ENCODE data around the gene ARSA. TPM values are rescaled to one million over a fixed set of nuclear protein-coding genes. Genes with fewer than 3 reads are reported as not detected.

The ARSA gene
- total and polyA plus RNA-seq, 11 donors, result 16.7 to 40.5 (median 26.1) TPM

DNA sequence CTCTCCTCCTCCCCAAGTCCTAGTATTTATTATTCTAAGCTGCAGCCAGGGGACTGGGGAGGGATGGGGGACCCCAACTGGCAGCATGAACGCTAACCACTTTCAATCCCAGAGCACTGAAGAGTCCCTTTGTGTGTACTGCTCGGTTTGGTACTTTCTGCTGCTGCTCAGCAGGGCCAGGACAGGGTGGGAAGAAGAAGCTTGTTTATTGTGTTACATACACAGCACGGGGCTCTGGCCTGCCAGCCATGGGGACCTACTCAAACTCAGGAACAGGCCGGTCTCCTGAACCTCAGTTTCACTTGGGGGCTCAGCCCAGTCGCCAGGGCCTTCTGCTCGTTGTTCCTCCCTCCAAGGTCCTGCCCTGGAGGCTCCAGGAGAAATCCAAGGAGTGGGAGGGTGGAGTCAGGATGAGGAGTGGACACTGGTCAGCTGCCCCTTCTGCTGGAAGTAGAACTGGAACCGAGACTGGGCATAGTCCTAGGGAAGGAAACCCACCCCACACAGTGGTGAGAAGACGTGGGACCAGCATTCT lies 49.1 kb downstream of the ARSA start:
- intact Hi-C loops (cut with DNase I), result loop anchor here in 2 of 10 donors (5.0 kb wide), 1 partner anchor 38 kb away; no protein-coding TSS in a partner anchor
- H3K27me3 ChIP-seq, result no peaks in the 10 kb centered on the region
- WGBS, 4 donors, result 43 to 60% (median 53%) methylated on average over 8 of the region's 8 CpGs
- DNase-seq, result no peak
- peak overlapping the region; percentile 81 to 100 (median 97) for H3K27ac ChIP-seq
- no peaks in the 10 kb centered on the region for H3K9me3 ChIP-seq
- H3K4me1 ChIP-seq, result peaks cover 3 to 83% (median 35%) of the 10 kb centered on the region in 12 donors
- H3K4me3 ChIP-seq, result peak overlapping the region in 5 of 12 donors; percentile 57 to 73 (median 60)
- peaks cover 0 to 45% (median 26%) of the 10 kb centered on the region in 9 donors for H3K36me3 ChIP-seq
- no peak for ATAC-seq
- TF ChIP-seq POLR2A (IDR thresholded peaks at IDR 0.05) (no peak), CTCF (IDR thresholded peaks at IDR 0.05) (no peak)

- Histone ChIP-seq H3K36me3 (peaks cover 0 to 52% (median 32%) of the 10 kb centered on the region in 9 donors), H3K4me1 (peaks cover 0 to 82% (median 30%) of the 10 kb centered on the region in 12 donors), H3K27me3 (no peaks in the 10 kb centered on the region), H3K27ac (peak within 1 kb of the TSS; percentile 81 to 100 (median 97)), H3K9me3 (no peaks in the 10 kb centered on the region), H3K4me3 (peak within 1 kb of the TSS; percentile 22 to 73 (median 56))
- TF ChIP-seq POLR2A (IDR thresholded peaks at IDR 0.05) (peak; percentile 31 to 60), CTCF (IDR thresholded peaks at IDR 0.05) (peak in 7 of 12 donors; percentile 9 to 43 (median 21))
- intact Hi-C loops (cut with DNase I), result loop anchor here in 2 of 10 donors (5.0 kb wide), 1 partner anchor 39 kb away; no protein-coding TSS in a partner anchor
- 19 to 25% (median 22%) methylated on average over 13 to 63 of the region's 63 CpGs for WGBS, 4 donors
- DNase-seq (peak in 4 of 5 donors; percentile 68 to 87 (median 78)), ATAC-seq (peak; percentile 1 to 36 (median 28))
Measured at GRCh38 chr22:50577987-50578775, 49.8 kb downstream of the ARSA start, which contains the start of gene CPT1B. Gene CPT1B (minus strand): TSS chr22:50578427. CDS start chr22:50577915, 512 bp downstream.

- no peak for TF ChIP-seq POLR2A (IDR thresholded peaks at IDR 0.05)
- no peak for TF ChIP-seq CTCF (IDR thresholded peaks at IDR 0.05)
- Histone ChIP-seq H3K9me3 (no peaks in the 10 kb centered on the region), H3K4me3 (peak overlapping the region in 11 of 12 donors; percentile 44 to 73 (median 57)), H3K27me3 (no peaks in the 10 kb centered on the region), H3K4me1 (peaks cover 0 to 82% (median 28%) of the 10 kb centered on the region in 12 donors), H3K36me3 (peaks cover 0 to 56% (median 37%) of the 10 kb centered on the region in 9 donors), H3K27ac (peak overlapping the region; percentile 81 to 100 (median 97))
- intact Hi-C loops (cut with DNase I), result loop anchor here in 2 of 10 donors (5.0 kb wide), 1 partner anchor 40 kb away; no protein-coding TSS in a partner anchor
- 30 to 41% (median 37%) methylated on average over 4 to 23 of the region's 23 CpGs for WGBS, 4 donors
- ATAC-seq, result no peak
- no peak for DNase-seq
Measured at GRCh38 chr22:50577697-50577986, 50.3 kb downstream of the ARSA start.

All from heart left ventricle (tissue), 16 donors.